Mesothelial cell of epicardium (in vitro differentiated cells): ENCODE measurements around the gene TMEM52. TPM values are rescaled to one million over a fixed set of nuclear protein-coding genes. Genes with fewer than 3 reads are reported as not detected.

Experiments
- DNase-seq, 2 experiments: peaks; one replicate each; pipeline ENCODE4 v3.0.0; 2021; ENCODE audit warnings: low spot score in 2 of 2; ENCODE audit not compliant: unreplicated experiment in 2 of 2
- H3K27ac Mint-ChIP-seq: 2 replicates; pipeline ENCODE4 v1.8.0; 2021; ENCODE audit warnings: mixed read lengths
- H3K27me3 Mint-ChIP-seq: 2 replicates; pipeline ENCODE4 v1.8.0; 2021; ENCODE audit warnings: low read depth, mixed read lengths
- H3K36me3 Mint-ChIP-seq: 2 replicates; pipeline ENCODE4 v1.8.0; 2021; ENCODE audit warnings: mixed read lengths
- H3K4me1 Mint-ChIP-seq: 2 replicates; pipeline ENCODE4 v1.8.0; 2021; ENCODE audit warnings: mixed read lengths
- H3K4me3 Mint-ChIP-seq: 2 replicates; pipeline ENCODE4 v1.8.0; 2021; ENCODE audit warnings: mild to moderate bottlenecking, moderate library complexity, mixed read lengths
- H3K9me3 Mint-ChIP-seq: 2 replicates; pipeline ENCODE4 v1.8.0; 2021; ENCODE audit warnings: mixed read lengths
- total RNA-seq: library from RNA; stranded (reverse); gene quantifications from 3 replicates; pipeline ENCODE4 v1.2.1, GENCODE V29; 2021
- TF ChIP-seq, protein P1 (sequence below): fragments of 200-600 bp; sonication (generic); IDR thresholded peaks from one replicate; pipeline ENCODE4 v1.5.0; 2021; ENCODE audit warnings: antibody characterized with exemption; ENCODE audit not compliant: unreplicated experiment

Gene TMEM52
- total RNA-seq, 1 donor from 2014 or later, result 2.8 TPM

DNA sequence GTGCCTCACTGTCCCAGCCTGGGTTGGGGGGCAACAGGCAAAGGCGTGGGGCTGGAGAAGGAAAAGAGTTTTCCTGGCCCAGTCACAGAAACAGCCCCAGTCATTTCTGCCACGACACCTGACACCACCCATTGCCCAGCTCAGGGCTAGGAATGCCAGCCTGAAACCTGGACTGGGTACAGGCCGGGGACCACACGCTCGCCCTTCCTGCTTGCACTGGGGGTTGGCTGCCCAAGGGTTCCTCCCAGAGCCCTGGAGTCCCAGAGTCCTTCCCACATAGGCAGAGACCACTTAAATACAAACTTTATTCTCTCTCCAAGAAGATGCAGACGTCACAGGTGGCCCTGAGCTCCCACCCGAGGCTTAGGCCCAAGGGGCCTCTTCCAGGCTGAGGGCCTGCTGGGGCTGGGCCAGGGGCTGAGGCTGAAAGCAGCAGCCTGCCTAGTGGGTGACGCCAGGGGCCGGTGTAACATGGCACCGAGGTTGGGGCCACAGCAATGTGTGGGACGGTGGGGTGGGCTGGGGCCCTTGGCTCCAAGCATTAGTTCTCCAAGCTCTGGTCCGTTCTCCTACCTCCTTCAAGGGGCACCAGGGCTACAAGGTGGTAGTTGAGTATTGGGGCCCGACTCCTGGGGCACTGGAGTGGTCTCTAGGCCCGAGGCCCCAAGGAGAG lies 1.6 kb downstream of the TMEM52 start:
- H3K4me3 Mint-ChIP-seq, result peak overlapping the region; percentile 39
- H3K4me1 Mint-ChIP-seq, result no peaks in the 10 kb centered on the region
- no peaks in the 10 kb centered on the region for H3K36me3 Mint-ChIP-seq
- no peaks in the 10 kb centered on the region for H3K9me3 Mint-ChIP-seq
- peaks cover 15% of the 10 kb centered on the region for H3K27me3 Mint-ChIP-seq
- H3K27ac Mint-ChIP-seq, result no peak overlapping the region
- DNase-seq, result peak in 1 of 2 experiments; percentile 18
- TF ChIP-seq, protein P1, sequence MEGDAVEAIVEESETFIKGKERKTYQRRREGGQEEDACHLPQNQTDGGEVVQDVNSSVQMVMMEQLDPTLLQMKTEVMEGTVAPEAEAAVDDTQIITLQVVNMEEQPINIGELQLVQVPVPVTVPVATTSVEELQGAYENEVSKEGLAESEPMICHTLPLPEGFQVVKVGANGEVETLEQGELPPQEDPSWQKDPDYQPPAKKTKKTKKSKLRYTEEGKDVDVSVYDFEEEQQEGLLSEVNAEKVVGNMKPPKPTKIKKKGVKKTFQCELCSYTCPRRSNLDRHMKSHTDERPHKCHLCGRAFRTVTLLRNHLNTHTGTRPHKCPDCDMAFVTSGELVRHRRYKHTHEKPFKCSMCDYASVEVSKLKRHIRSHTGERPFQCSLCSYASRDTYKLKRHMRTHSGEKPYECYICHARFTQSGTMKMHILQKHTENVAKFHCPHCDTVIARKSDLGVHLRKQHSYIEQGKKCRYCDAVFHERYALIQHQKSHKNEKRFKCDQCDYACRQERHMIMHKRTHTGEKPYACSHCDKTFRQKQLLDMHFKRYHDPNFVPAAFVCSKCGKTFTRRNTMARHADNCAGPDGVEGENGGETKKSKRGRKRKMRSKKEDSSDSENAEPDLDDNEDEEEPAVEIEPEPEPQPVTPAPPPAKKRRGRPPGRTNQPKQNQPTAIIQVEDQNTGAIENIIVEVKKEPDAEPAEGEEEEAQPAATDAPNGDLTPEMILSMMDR, result no peak

- DNase-seq, result peak in 1 of 2 experiments; percentile 18
- H3K4me3 Mint-ChIP-seq, result no peak overlapping the region
- peaks cover 15% of the 10 kb centered on the region for H3K27me3 Mint-ChIP-seq
- H3K36me3 Mint-ChIP-seq, result no peaks in the 10 kb centered on the region
- H3K4me1 Mint-ChIP-seq, result no peaks in the 10 kb centered on the region
- no peaks in the 10 kb centered on the region for H3K9me3 Mint-ChIP-seq
- TF ChIP-seq, protein P1, result no peak
- H3K27ac Mint-ChIP-seq, result no peak overlapping the region
Observed at GRCh38 chr1:1916851-1917251, 2.2 kb downstream of the TMEM52 start.

DNA sequence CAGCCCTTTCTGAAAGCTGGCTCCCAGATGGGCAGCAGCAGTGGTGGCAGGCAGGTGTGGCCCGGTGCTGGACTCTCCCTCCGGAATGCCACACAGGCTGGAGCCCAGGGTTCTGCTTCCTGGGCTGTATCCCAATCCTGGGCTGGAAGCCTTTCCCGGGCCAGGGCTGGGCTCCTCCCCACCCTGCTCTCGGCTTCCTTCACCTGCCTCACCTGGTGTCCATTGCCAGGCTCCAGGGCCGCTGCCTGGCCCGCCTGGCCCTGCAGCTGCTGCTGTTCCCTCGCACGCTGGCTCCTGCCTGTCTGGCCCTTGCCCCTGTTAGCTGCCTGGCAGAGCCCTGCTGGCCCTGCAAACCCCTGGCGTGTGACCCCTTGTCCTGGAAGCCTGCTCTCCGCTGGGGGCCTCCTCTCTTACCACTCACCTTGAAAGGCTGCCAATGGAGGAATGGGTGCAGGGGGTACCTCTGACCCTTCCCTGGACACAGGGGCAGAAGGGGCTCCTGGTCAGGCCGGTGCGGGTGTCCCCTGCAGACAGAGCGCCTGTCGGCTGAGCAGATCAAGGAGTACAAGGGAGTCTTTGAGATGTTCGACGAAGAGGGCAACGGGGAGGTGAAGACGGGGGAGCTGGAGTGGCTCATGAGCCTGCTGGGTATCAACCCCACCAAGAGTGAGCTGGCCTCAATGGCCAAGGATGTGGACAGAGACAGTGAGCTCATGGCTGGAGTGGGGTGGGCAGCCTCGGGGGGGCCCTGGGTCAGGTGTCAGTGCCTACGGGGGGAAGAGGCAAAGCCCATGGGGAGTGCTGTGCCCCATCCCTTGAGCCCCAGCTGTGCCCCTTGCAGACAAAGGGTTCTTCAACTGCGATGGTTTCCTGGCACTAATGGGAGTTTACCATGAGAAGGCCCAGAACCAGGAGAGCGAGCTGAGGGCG lies 2.9 kb downstream of the TMEM52 start:
- Mint-ChIP-seq H3K4me1 (no peaks in the 10 kb centered on the region), H3K9me3 (no peaks in the 10 kb centered on the region), H3K27ac (no peak overlapping the region), H3K4me3 (no peak overlapping the region), H3K27me3 (peaks cover 15% of the 10 kb centered on the region), H3K36me3 (no peaks in the 10 kb centered on the region)
- TF ChIP-seq, protein P1, result no peak
- peak in 1 of 2 experiments; percentile 18 for DNase-seq

GRCh38 chr1:1914971-1915692 lies 3.9 kb downstream of the TMEM52 start, which contains the start of gene CALML6:
Gene CALML6, plus strand, starts transcription at chr1:1915260. Its CDS starts 21 bp downstream, at chr1:1915281.
- Mint-ChIP-seq H3K27ac (no peak within 1 kb of the TSS), H3K4me1 (peaks cover 2% of the 10 kb centered on the region), H3K9me3 (no peaks in the 10 kb centered on the region), H3K4me3 (no peak within 1 kb of the TSS), H3K36me3 (no peaks in the 10 kb centered on the region), H3K27me3 (peaks cover 15% of the 10 kb centered on the region)
- TF ChIP-seq, protein P1, result no peak
- DNase-seq, result peak in 1 of 2 experiments; percentile 17
